GM23248 (cell line): ENCODE data around the gene GARNL3. TPM values are rescaled to one million over a fixed set of nuclear protein-coding genes. Genes with fewer than 3 reads are reported as not detected.

Experiments
- DNase-seq: peaks from one replicate; pipeline ENCODE4 v3.0.0-alpha.2; 2015
- H2AFZ ChIP-seq: fragments of 200-600 bp; sonication (generic); 2 replicates; pipeline ENCODE4 v1.6.1; 2016; ENCODE audit warnings: antibody characterized with exemption
- H3F3A ChIP-seq: fragments of 200-600 bp; sonication (generic); 2 replicates; pipeline ENCODE4 v1.6.1; 2016; ENCODE audit warnings: mild to moderate bottlenecking, antibody characterized with exemption, mixed run types; ENCODE audit not compliant: insufficient read depth
- H3K27ac ChIP-seq: fragments of 200-600 bp; sonication (generic); 2 replicates; pipeline ENCODE4 v1.5.1; 2016; ENCODE audit warnings: mild to moderate bottlenecking
- H3K27me3 ChIP-seq: fragments of 200-600 bp; sonication (generic); replicated peaks from 2 replicates; pipeline ENCODE4 v1.6.1; 2016; ENCODE audit warnings: mild to moderate bottlenecking; ENCODE audit not compliant: insufficient read depth
- H3K36me3 ChIP-seq: fragments of 200-600 bp; sonication (generic); 2 replicates; pipeline ENCODE4 v1.6.1; 2016; ENCODE audit warnings: low read depth, mild to moderate bottlenecking
- H3K4me1 ChIP-seq: fragments of 200-600 bp; sonication (generic); 2 replicates; pipeline ENCODE4 v1.6.1; 2016; ENCODE audit warnings: mild to moderate bottlenecking; ENCODE audit not compliant: insufficient read depth
- H3K4me2 ChIP-seq: fragments of 200-600 bp; sonication (generic); one replicate; pipeline ENCODE4 v1.6.1; 2016; ENCODE audit warnings: mild to moderate bottlenecking; ENCODE audit not compliant: unreplicated experiment
- H3K4me3 ChIP-seq: fragments of 200-600 bp; sonication (generic); 2 replicates; pipeline ENCODE4 v1.5.1; 2016; ENCODE audit warnings: mild to moderate bottlenecking
- H3K79me2 ChIP-seq: fragments of 200-600 bp; sonication (generic); 2 replicates; pipeline ENCODE4 v1.6.1; 2016; ENCODE audit warnings: mild to moderate bottlenecking; ENCODE audit not compliant: insufficient read depth
- H3K9ac ChIP-seq: fragments of 200-600 bp; sonication (generic); 2 replicates; pipeline ENCODE4 v1.6.1; 2016; ENCODE audit warnings: mild to moderate bottlenecking
- H3K9me2 ChIP-seq: fragments of 200-600 bp; sonication (generic); 2 replicates; pipeline ENCODE4 v1.6.1; 2016; ENCODE audit warnings: mixed run types, mild to moderate bottlenecking, moderate library complexity; ENCODE audit not compliant: insufficient read depth
- H3K9me3 ChIP-seq: fragments of 200-600 bp; sonication (generic); one replicate; pipeline ENCODE4 v1.6.1; 2017; ENCODE audit warnings: low read depth
- H4K20me1 ChIP-seq: fragments of 200-600 bp; sonication (generic); 2 replicates; pipeline ENCODE4 v1.6.0; 2016; ENCODE audit not compliant: insufficient read depth
- EZH2 ChIP-seq: fragments of 200-600 bp; sonication (generic); IDR thresholded peaks from 2 replicates; pipeline ENCODE4 v1.6.1; 2018; ENCODE audit warnings: antibody characterized with exemption, mild to moderate bottlenecking; ENCODE audit not compliant: insufficient read depth, poor library complexity, severe bottlenecking
- EZH2phosphoT487 ChIP-seq: fragments of 200-600 bp; sonication (generic); IDR thresholded peaks from 2 replicates; pipeline ENCODE4 v1.6.1; 2018; ENCODE audit warnings: antibody characterized with exemption, moderate library complexity, mild to moderate bottlenecking, low read depth; ENCODE audit not compliant: insufficient read depth
- WGBS, 2 experiments: methylation state at CpG; one replicate each; pipeline ENCODE4 v1.1.6; 2015 to 2017; ENCODE audit warnings: low lambda C conversion rate in 2 of 2, low coverage in 1 of 2; ENCODE audit errors: missing lambda C conversion rate in 2 of 2; 5-methylcytosine and 5-hydroxymethylcytosine counted together
- in situ Hi-C: fragments of 300-500 bp; cut with MboI; formaldehyde crosslinking; loops from 2 replicates; pipeline ENCODE4 v1.15.0; 2020
- polyA plus RNA-seq: library from polyadenylated mRNA; unstranded; fragments of >200 nt; fragmentation: Nextera tagmentation; extraction: Ambion mirVana; gene quantifications from 2 replicates; pipeline ENCODE4 v1.2.1, GENCODE V29; 2016
- total RNA-seq: library from RNA; depleted of rRNA; stranded (reverse); fragments of >200 nt; shearing (Covaris generic); gene quantifications from 2 replicates; pipeline ENCODE4 v1.2.3, GENCODE V29; 2014

GARNL3 gene
- total and polyA plus RNA-seq, 2 experiments from 2014 or later = 0.43 to 1.3 TPM

- Histone ChIP-seq H3K79me2 (no peaks in the 10 kb centered on the region), H3K9ac (no peak overlapping the region), H3K4me3 (no peak overlapping the region), H3K9me3 (no peaks in the 10 kb centered on the region), H3K9me2 (no peaks in the 10 kb centered on the region), H3K36me3 (no peaks in the 10 kb centered on the region), H3K27me3 (peaks cover 9% of the 10 kb centered on the region), H3K27ac (no peak overlapping the region), H3K4me2 (no peak overlapping the region), H3F3A (no peaks in the 10 kb centered on the region), H4K20me1 (no peaks in the 10 kb centered on the region), H3K4me1 (no peaks in the 10 kb centered on the region), H2AFZ (no peak overlapping the region)
- no peak for DNase-seq
- TF ChIP-seq EZH2 (no peak), EZH2phosphoT487 (no peak)
- in situ Hi-C loops = no loop called here
- 64 to 78% methylated on average over 5 of the region's 5 CpGs for WGBS, 2 experiments
Measured at GRCh38 chr9:127256324-127256723, 8.2 kb upstream of the GARNL3 start.

DNA sequence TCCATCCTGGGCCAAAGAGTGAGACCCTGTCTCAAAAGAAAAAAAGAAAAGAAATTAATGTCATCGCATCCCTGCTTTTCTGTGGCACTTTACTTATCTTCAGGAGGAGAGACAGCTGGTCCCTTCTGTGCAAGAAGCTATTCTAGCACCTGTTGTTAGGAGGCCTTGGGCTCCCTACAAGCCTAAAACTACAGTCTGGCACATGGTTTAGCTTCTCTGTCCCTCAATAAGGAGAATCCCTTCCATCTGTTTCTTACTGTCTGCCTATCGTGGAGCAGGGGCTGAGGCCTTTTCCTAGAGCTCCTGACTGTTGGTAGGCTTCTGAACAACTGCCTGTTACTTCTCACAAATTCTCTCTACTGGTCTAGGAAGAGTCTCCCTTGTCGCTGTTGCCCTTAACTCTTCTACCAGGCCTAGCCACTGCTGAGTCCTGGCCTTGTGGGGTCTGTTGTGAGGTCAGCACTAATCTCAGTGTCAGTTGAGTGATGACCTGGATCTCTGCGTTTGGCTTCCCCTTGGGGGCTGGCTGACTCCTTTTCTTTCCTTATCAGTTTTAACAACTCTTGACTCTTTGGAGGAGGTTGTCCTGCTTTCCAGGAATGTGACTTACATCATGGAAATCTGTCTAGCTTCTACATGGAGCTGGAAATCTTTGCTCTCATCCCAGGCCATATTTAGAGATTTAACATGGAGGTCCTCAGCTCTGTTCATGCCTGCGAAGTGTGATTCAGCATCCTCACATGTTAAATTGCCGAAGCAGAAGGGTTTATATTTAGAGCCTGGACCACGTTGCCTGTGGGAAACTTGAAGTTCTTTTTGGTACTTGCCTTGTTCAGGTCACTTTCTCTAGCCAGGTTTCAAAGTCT lies 5.7 kb upstream of the GARNL3 start:
- H3K4me2 ChIP-seq = no peak overlapping the region
- no peaks in the 10 kb centered on the region for H3F3A ChIP-seq
- no peak overlapping the region for H3K4me3 ChIP-seq
- no peaks in the 10 kb centered on the region for H3K9me2 ChIP-seq
- DNase-seq = no peak
- WGBS, 2 experiments = 77 to 86% methylated on average over 7 of the region's 7 CpGs
- H3K36me3 ChIP-seq = no peaks in the 10 kb centered on the region
- H3K9ac ChIP-seq = no peak overlapping the region
- no peak overlapping the region for H2AFZ ChIP-seq
- in situ Hi-C loops = no loop called here
- H3K9me3 ChIP-seq = no peaks in the 10 kb centered on the region
- no peak for TF ChIP-seq EZH2
- H3K79me2 ChIP-seq = no peaks in the 10 kb centered on the region
- H3K4me1 ChIP-seq = no peaks in the 10 kb centered on the region
- H3K27me3 ChIP-seq = no peaks in the 10 kb centered on the region; the same call in 1 of the 2 replicates
- H4K20me1 ChIP-seq = no peaks in the 10 kb centered on the region
- H3K27ac ChIP-seq = no peak overlapping the region

GRCh38 chr9:127262602-127263001 lies 2.0 kb upstream of the GARNL3 start:
- Histone ChIP-seq H3K79me2 (no peaks in the 10 kb centered on the region), H4K20me1 (no peaks in the 10 kb centered on the region), H3K9ac (no peak overlapping the region), H3K4me2 (no peak overlapping the region), H3K27ac (no peak overlapping the region), H2AFZ (no peak overlapping the region), H3K36me3 (no peaks in the 10 kb centered on the region), H3K4me1 (no peaks in the 10 kb centered on the region), H3K4me3 (no peak overlapping the region), H3K9me2 (no peaks in the 10 kb centered on the region), H3K9me3 (no peaks in the 10 kb centered on the region), H3K27me3 (no peaks in the 10 kb centered on the region), H3F3A (no peaks in the 10 kb centered on the region)
- no peak for DNase-seq
- in situ Hi-C loops = no loop called here
- TF ChIP-seq EZH2phosphoT487 (no peak), EZH2 (no peak)

- Histone ChIP-seq H3F3A (no peaks in the 10 kb centered on the region), H4K20me1 (no peaks in the 10 kb centered on the region), H3K79me2 (no peaks in the 10 kb centered on the region), H3K4me2 (no peak overlapping the region), H3K36me3 (no peaks in the 10 kb centered on the region), H3K4me3 (no peak overlapping the region), H3K9ac (no peak overlapping the region), H3K27ac (no peak overlapping the region), H3K9me3 (no peaks in the 10 kb centered on the region), H3K9me2 (no peaks in the 10 kb centered on the region), H3K4me1 (no peaks in the 10 kb centered on the region), H2AFZ (no peak overlapping the region), H3K27me3 (no peaks in the 10 kb centered on the region; the same call in 1 of the 2 replicates)
- no peak for DNase-seq
- in situ Hi-C loops = no loop called here
- 65 to 79% methylated on average over 9 of the region's 9 CpGs for WGBS, 2 experiments
- no peak for TF ChIP-seq EZH2
- no peak for TF ChIP-seq EZH2phosphoT487
Measured at GRCh38 chr9:127263237-127263636, 1.3 kb upstream of the GARNL3 start.

DNA sequence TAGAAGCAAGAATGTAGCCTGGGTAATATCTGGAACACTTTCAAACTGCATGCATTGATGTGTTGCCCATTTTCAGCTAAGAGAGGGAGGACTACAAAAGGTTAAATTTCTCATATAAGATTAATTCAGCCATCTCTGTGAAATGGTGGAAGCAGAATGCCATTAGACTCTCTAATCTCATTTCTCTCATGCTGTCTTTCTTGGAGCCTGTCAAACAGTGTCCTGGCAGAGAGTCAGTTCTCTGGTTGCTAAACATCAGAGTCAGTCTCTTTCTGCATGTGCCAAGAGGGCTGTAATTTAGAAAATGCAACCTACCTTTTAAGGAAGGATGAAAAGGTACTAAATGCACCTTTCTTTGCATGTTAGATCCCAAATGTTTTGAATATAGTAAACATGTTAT lies 910 bp upstream of the GARNL3 start:
- no peak overlapping the region for H3K4me3 ChIP-seq
- H3K4me2 ChIP-seq = no peak overlapping the region
- no peaks in the 10 kb centered on the region for H3K36me3 ChIP-seq
- no peaks in the 10 kb centered on the region for H3F3A ChIP-seq
- H4K20me1 ChIP-seq = no peaks in the 10 kb centered on the region
- no peaks in the 10 kb centered on the region for H3K4me1 ChIP-seq
- DNase-seq = no peak
- H3K9me2 ChIP-seq = no peaks in the 10 kb centered on the region
- H3K79me2 ChIP-seq = no peaks in the 10 kb centered on the region
- H2AFZ ChIP-seq = no peak overlapping the region
- H3K9ac ChIP-seq = no peak overlapping the region
- no peak overlapping the region for H3K27ac ChIP-seq
- in situ Hi-C loops = no loop called here
- H3K9me3 ChIP-seq = no peaks in the 10 kb centered on the region
- no peaks in the 10 kb centered on the region; the same call in 1 of the 2 replicates for H3K27me3 ChIP-seq
- TF ChIP-seq EZH2 = no peak
- no peak for TF ChIP-seq EZH2phosphoT487
